DND-41 (cell line): ENCODE measurements around the gene TFB1M.

ENCODE experiments used
- ATAC-seq: fragments of 200-7000 bp; cut with Tn5 transposase; 3 replicates; pipeline ENCODE4 v1.9.1; 2021; ENCODE audit warnings: low read depth; ENCODE audit not compliant: insufficient read depth
- DNase-seq: peaks from one replicate; pipeline ENCODE4 v3.0.0-alpha.2; 2020
- H2AFZ ChIP-seq: 2 replicates; pipeline ENCODE4 v1.6.0; 2012; ENCODE audit warnings: low read depth, low read length
- H3K27ac ChIP-seq: 2 replicates; pipeline ENCODE4 v1.5.1; 2012; ENCODE audit warnings: low read length, inconsistent platforms
- H3K27me3 ChIP-seq: fragments of 200-600 bp; sonication (generic); 2 replicates; pipeline ENCODE4 v1.6.0; 2012; ENCODE audit warnings: low read length, mild to moderate bottlenecking, inconsistent platforms; ENCODE audit not compliant: insufficient read depth, poor library complexity
- H3K36me3 ChIP-seq: 2 replicates; pipeline ENCODE4 v1.5.1; 2012; ENCODE audit warnings: low read length, inconsistent platforms; ENCODE audit not compliant: insufficient read depth
- H3K4me1 ChIP-seq: 2 replicates; pipeline ENCODE4 v1.5.1; 2012; ENCODE audit warnings: mild to moderate bottlenecking, low read length; ENCODE audit not compliant: insufficient read depth
- H3K4me2 ChIP-seq: 2 replicates; pipeline ENCODE4 v1.6.0; 2012; ENCODE audit warnings: mild to moderate bottlenecking, moderate library complexity, low read length, inconsistent platforms; ENCODE audit not compliant: insufficient read depth
- H3K4me3 ChIP-seq, 2 experiments: fragments of 200-600 bp in 1 of 2; shearing (Covaris generic) in 1 of 2; 2 replicates each; pipeline ENCODE4 v1.5.1; 2012 to 2016; ENCODE audit warnings: inconsistent platforms in 2 of 2, low read length in 2 of 2, mild to moderate bottlenecking in 2 of 2, low read depth in 1 of 2, moderate library complexity in 1 of 2
- H3K79me2 ChIP-seq: 2 replicates; pipeline ENCODE4 v1.6.0; 2012; ENCODE audit warnings: low read length, inconsistent platforms; ENCODE audit not compliant: insufficient read depth
- H3K9ac ChIP-seq: 2 replicates; pipeline ENCODE4 v1.6.0; 2012; ENCODE audit warnings: low read depth, mild to moderate bottlenecking, inconsistent platforms, low read length, moderate library complexity
- H3K9me3 ChIP-seq: 2 replicates; pipeline ENCODE4 v1.5.1; 2012; ENCODE audit warnings: low read length, moderate library complexity, mild to moderate bottlenecking, inconsistent platforms; ENCODE audit not compliant: insufficient read depth, severe bottlenecking
- H4K20me1 ChIP-seq: 2 replicates; pipeline ENCODE4 v1.6.0; 2012; ENCODE audit warnings: low read length; ENCODE audit not compliant: insufficient read depth
- EZH2 ChIP-seq: IDR thresholded peaks from 3 replicates; pipeline ENCODE4 v1.6.1; 2012; ENCODE audit warnings: borderline replicate concordance, low read depth, mild to moderate bottlenecking, moderate library complexity, low read length, inconsistent platforms; ENCODE audit not compliant: severe bottlenecking
- TF ChIP-seq, protein P1 (sequence below): IDR thresholded peaks from 2 replicates; pipeline ENCODE4 v1.5.1; 2012; ENCODE audit warnings: borderline replicate concordance, low read length, moderate library complexity, mild to moderate bottlenecking; ENCODE audit not compliant: poor library complexity, severe bottlenecking; ENCODE audit errors: extremely low read depth

The TFB1M gene

DNA sequence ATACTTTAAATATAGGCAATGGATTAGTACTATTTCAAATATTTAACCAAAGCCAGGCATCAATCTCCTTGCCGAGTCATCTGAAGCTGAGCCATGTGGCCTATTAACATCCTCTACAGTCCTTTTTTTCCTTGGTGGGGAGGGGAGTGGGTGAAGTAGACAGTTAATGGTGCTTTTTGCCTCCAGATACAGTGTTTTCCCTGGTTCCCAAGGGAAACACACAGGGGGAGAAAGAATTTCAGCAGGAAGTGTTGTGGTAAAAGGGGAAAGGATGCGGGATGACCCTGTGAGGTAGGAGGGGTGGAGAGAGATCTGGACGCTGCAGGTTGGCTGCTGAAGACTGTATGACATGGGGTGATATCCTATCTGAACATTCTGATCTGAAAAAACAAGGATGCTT is 40.9 kb downstream of the TFB1M start:
- no peak overlapping the region for H3K9ac ChIP-seq
- no peaks in the 10 kb centered on the region for H3K4me1 ChIP-seq
- H3K27ac ChIP-seq, result no peak overlapping the region
- TF ChIP-seq, protein P1, sequence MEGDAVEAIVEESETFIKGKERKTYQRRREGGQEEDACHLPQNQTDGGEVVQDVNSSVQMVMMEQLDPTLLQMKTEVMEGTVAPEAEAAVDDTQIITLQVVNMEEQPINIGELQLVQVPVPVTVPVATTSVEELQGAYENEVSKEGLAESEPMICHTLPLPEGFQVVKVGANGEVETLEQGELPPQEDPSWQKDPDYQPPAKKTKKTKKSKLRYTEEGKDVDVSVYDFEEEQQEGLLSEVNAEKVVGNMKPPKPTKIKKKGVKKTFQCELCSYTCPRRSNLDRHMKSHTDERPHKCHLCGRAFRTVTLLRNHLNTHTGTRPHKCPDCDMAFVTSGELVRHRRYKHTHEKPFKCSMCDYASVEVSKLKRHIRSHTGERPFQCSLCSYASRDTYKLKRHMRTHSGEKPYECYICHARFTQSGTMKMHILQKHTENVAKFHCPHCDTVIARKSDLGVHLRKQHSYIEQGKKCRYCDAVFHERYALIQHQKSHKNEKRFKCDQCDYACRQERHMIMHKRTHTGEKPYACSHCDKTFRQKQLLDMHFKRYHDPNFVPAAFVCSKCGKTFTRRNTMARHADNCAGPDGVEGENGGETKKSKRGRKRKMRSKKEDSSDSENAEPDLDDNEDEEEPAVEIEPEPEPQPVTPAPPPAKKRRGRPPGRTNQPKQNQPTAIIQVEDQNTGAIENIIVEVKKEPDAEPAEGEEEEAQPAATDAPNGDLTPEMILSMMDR, result no peak
- no peak for TF ChIP-seq EZH2
- 0 out of 2 replicates have a peak, but pooled peaks cover under 1% of the 10 kb centered on the region for H4K20me1 ChIP-seq
- no peaks in the 10 kb centered on the region for H3K9me3 ChIP-seq
- H3K36me3 ChIP-seq, result peaks cover 53% of the 10 kb centered on the region
- H3K27me3 ChIP-seq, result no peaks in the 10 kb centered on the region
- no peak for ATAC-seq
- H2AFZ ChIP-seq, result no peak overlapping the region
- H3K4me3 ChIP-seq, result no peak overlapping the region
- H3K4me2 ChIP-seq, result no peak overlapping the region
- no peak for DNase-seq
- 0 out of 2 replicates have a peak, but pooled peaks cover 2% of the 10 kb centered on the region for H3K79me2 ChIP-seq

DNA sequence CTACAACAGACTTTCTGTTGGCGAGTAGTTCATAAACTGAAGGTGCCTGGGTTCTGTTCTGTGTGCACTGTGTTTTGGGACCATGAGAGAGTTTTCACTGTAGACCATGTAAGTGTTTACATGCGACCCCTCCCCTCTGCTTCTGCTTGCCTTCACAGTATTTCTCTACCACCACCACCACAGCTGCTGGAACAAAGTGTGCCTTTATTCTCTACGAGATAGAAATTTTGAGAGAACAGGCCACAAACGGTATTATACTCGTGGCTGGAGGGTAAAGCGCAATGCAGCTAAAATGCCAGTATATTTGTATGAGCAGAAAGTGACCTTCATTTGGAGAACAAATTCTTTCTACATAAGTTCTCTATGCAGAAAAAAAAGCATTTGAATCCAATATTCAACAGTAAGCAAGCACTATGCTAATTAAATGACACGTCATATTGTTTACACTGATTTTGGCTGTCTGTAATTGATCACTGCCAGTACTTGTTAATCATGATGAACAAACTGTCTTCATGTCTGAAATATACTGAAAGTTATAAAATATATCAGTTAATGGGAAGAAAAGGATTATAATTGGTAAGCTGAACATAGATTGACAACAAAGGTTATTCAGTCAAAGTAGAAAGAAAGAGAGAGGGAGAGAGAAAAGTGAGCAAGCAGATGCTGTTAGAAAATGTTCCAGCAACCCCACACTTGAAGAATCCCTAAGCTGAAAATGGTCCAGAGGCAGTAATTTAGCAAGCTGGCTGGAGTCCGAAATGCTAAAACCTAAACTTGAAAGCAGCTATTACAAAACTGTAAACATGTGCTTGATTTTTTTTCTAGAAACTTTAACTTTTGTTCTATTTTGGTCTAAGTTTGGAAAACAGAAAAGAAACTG is 41.7 kb downstream of the TFB1M start:
- Histone ChIP-seq H3K4me1 (no peaks in the 10 kb centered on the region), H3K36me3 (peaks cover 49% of the 10 kb centered on the region), H3K79me2 (peaks cover 3% of the 10 kb centered on the region; the same call in 1 of the 2 replicates), H3K4me2 (no peak overlapping the region), H4K20me1 (no peaks in the 10 kb centered on the region), H2AFZ (no peak overlapping the region), H3K9ac (no peak overlapping the region), H3K27ac (no peak overlapping the region), H3K9me3 (no peaks in the 10 kb centered on the region), H3K4me3 (no peak overlapping the region), H3K27me3 (no peaks in the 10 kb centered on the region)
- ATAC-seq (no peak), DNase-seq (no peak)
- TF ChIP-seq, protein P1, result no peak
- TF ChIP-seq EZH2, result no peak

DNA sequence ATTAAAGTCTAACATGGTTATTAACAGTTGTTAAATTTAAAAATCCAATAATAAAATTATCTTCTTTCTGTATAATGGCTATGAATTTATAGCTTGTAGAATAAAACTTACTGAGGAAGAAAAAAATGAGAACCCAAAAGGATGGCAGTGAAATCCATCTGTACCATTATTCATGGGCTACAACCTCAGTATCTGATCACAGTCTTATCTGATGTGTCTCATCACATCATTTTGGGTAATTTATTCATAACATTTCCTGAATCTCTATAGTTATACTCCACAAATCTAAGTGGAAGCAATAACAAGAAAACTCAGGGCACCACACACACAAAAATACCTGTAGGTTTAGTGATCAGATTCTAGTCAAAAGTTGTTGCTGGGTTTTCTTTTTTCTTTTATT is 43.1 kb downstream of the TFB1M start:
- no peak for DNase-seq
- Histone ChIP-seq H3K4me2 (no peak overlapping the region), H3K27me3 (no peaks in the 10 kb centered on the region), H3K4me3 (no peak overlapping the region), H4K20me1 (no peaks in the 10 kb centered on the region), H3K27ac (no peak overlapping the region), H3K36me3 (peaks cover 51% of the 10 kb centered on the region), H3K9me3 (no peaks in the 10 kb centered on the region), H3K4me1 (no peaks in the 10 kb centered on the region), H2AFZ (no peak overlapping the region), H3K79me2 (peaks cover 6% of the 10 kb centered on the region; the same call in 1 of the 2 replicates), H3K9ac (no peak overlapping the region)
- no peak for TF ChIP-seq EZH2
- TF ChIP-seq, protein P1, result no peak
- ATAC-seq, result no peak
